BJ (cell line): ENCODE data around the gene CHSY3. TPM values are rescaled to one million over a fixed set of nuclear protein-coding genes. Genes with fewer than 3 reads are reported as not detected.

ENCODE experiments used
- CTCF ChIA-PET: fragments of 350-600 bp; formaldehyde crosslinking; extraction: SDS; loops from one replicate; lab custom pipeline; 2021; ENCODE audit warnings: antibody characterized with exemption, inconsistent platforms; lab: Yijun Ruan, JAX
- POLR2A ChIA-PET: fragments of 300-600 bp; sonication (Branson Sonifier 250); formaldehyde crosslinking; extraction: SDS; loops from one replicate; lab custom pipeline; 2021; ENCODE audit warnings: antibody characterized with exemption; lab: Charles Lee
- DNase-seq: peaks from one replicate; pipeline ENCODE4 v3.0.0-alpha.2; 2011; ENCODE audit warnings: low read depth
- H3K27me3 ChIP-seq: 2 replicates; pipeline ENCODE4 v1.6.0; 2011; ENCODE audit warnings: low read length; ENCODE audit not compliant: control insufficient read depth, insufficient read depth
- H3K36me3 ChIP-seq: 2 replicates; pipeline ENCODE4 v1.5.1; 2011; ENCODE audit warnings: low read length; ENCODE audit not compliant: control insufficient read depth, insufficient read depth
- H3K4me3 ChIP-seq: 2 replicates; pipeline ENCODE4 v1.5.1; 2011; ENCODE audit warnings: low read depth, mild to moderate bottlenecking, control low read depth, low read length
- polyA plus RNA-seq: library from polyadenylated mRNA; depleted of rRNA; stranded (reverse); fragments of >200 nt; gene quantifications from 2 replicates; pipeline ENCODE4 v1.2.3, GENCODE V29; 2011
- TF ChIP-seq, protein P1 (sequence below): IDR thresholded peaks from 2 replicates; pipeline ENCODE4 v1.5.1; 2011; ENCODE audit warnings: low read depth, mild to moderate bottlenecking, control low read depth, inconsistent platforms, low read length, moderate library complexity; ENCODE audit not compliant: insufficient read depth

The CHSY3 gene
- polyA plus RNA-seq, 1 experiment: 0.91 TPM

DNA sequence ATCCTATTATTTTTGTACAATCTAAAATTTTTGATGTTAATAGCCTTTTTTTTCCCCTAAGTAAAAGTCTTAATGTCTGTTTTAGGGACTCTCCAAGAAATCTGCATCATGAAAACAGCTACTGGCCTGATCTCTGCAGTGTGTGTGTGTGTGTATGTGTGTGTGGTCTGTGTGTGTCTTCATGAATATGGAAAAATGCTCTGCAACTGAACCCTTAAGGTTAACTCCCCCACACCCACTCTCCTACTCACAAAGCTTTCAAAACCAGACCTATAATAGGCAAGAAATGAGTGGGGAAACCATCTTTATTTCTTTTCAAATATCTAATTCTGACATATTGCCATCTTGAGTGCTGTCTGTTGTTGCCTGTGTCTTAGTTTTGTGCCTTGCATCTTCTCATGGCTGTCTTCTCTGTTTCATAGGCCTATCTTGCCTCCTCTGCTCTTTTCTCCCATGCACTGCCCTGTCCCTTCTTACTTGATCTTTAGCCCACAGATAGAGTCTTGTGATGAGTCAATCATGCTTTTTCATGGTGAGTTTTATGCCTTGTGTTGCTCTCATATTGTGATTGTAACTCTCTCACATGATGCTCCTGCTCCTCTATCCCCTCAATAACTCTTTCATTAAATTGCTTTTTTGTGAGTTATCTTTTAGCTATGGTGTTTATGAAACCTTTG, 68.3 kb downstream of the CHSY3 start:
- POLR2A ChIA-PET: no interaction called here

DNA sequence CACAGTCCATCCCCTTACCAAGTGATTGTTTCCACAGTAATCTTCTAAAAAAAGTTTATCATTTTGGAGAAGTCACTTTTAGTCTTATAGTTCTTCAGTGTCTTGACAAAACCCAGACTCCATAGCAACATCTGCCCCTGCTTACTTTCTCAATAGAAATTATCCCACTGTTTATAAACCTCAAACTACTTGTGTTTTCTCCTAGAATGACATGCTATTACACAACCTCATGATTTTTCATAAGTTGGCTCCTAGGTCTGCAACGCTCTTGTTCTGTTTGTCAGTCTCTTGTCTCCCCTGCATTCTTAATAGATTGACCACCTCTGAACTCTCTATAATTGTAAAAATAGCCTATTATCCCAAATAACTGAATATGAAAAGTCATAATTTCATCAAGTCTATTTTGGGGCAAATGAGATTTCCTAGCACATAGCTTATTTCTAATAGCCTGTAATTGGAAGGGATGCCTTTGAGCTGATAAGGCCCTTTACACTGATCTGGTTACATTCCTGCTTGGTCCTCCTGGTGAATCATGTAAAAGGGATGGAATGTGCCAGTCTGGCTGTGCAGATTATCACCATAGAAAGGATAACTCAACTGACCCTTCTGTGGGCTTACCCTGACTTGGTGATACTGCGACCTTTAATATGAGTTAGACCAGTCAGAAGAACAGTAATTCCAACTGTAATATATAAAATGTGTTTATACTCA, 69.6 kb downstream of the CHSY3 start:
- H3K36me3 ChIP-seq: no peaks in the 10 kb centered on the region
- TF ChIP-seq, protein P1, sequence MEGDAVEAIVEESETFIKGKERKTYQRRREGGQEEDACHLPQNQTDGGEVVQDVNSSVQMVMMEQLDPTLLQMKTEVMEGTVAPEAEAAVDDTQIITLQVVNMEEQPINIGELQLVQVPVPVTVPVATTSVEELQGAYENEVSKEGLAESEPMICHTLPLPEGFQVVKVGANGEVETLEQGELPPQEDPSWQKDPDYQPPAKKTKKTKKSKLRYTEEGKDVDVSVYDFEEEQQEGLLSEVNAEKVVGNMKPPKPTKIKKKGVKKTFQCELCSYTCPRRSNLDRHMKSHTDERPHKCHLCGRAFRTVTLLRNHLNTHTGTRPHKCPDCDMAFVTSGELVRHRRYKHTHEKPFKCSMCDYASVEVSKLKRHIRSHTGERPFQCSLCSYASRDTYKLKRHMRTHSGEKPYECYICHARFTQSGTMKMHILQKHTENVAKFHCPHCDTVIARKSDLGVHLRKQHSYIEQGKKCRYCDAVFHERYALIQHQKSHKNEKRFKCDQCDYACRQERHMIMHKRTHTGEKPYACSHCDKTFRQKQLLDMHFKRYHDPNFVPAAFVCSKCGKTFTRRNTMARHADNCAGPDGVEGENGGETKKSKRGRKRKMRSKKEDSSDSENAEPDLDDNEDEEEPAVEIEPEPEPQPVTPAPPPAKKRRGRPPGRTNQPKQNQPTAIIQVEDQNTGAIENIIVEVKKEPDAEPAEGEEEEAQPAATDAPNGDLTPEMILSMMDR: no peak
- no peaks in the 10 kb centered on the region for H3K27me3 ChIP-seq
- ChIA-PET CTCF (interaction anchor here (1.2 to 1.5 kb wide), 2 partner anchors 16 to 45 kb away, joined by 3 read pairs; no protein-coding TSS in a partner anchor), POLR2A (no interaction called here)
- no peak overlapping the region for H3K4me3 ChIP-seq
- DNase-seq: no peak

More for the DNA sequence above, 68.3 kb downstream of the CHSY3 start:
- no peaks in the 10 kb centered on the region for H3K36me3 ChIP-seq
- TF ChIP-seq, protein P1: no peak
- CTCF ChIA-PET: interaction anchor here (0.6 to 1.5 kb wide), 3 partner anchors 17 to 44 kb away, joined by 3 read pairs; no protein-coding TSS in a partner anchor
- H3K4me3 ChIP-seq: no peak overlapping the region
- no peak for DNase-seq
- H3K27me3 ChIP-seq: no peaks in the 10 kb centered on the region

DNA sequence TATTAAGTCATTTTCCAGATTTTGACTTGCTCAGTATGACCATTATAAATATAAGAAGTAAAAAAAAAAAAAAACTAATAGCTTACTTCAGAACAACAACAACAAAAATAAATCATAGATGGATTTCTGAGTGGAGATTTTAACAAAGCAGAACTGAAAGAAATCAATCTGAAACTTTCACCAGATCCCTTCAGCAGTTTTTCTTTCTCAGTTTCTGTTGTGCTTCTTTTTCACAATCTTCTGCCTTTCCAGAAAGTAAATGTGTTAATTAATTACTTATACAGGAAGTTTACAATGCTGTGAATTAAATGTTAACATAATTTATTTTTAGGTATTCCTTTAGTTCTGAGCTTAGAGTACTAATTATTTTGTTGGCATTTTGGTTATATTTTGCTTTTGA, 73.5 kb downstream of the CHSY3 start:
- CTCF ChIA-PET: no interaction called here
- POLR2A ChIA-PET: no interaction called here
- no peaks in the 10 kb centered on the region for H3K27me3 ChIP-seq
- no peaks in the 10 kb centered on the region for H3K36me3 ChIP-seq
- no peak overlapping the region for H3K4me3 ChIP-seq
- TF ChIP-seq, protein P1: no peak
- no peak for DNase-seq

DNA sequence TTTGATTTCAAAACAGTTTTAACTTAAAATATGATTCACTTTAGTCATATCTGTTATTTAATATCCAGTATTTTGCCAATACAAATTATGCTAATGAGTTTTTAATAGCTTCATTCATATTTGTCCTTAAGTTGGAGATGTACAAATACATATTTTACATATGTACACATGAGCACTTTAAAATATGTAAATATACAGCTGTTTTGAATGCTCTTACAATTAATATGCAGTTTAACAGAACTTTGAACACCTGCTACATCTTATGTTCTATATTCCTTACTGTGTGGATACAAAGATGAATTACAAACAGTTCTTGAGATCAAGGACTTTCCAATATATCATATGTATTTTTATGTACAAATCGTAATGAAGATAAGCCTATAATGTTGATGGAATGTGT, 74.0 kb downstream of the CHSY3 start:
- Histone ChIP-seq H3K36me3 (no peaks in the 10 kb centered on the region), H3K4me3 (no peak overlapping the region), H3K27me3 (no peaks in the 10 kb centered on the region)
- TF ChIP-seq, protein P1: no peak
- ChIA-PET CTCF (no interaction called here), POLR2A (no interaction called here)
- no peak for DNase-seq

DNA sequence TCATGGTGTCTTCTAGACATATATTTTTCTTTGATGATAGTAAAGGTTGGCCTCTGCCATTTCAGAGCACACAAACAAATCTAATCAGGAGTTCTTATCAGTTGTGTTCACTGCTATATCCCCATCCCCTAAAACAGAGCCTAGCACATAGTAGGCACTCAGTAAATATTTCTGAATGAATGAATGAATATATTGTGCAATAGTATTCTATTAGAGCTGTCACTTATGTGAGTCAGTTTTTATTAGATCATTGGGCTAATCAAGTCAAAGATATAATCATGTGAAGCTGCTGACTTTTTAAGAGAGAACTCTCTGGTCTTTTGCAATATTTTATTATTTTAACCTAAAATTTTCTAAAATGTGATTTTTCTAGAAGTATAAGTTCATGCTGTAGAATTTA, 84.2 kb downstream of the CHSY3 start:
- DNase-seq: no peak
- Histone ChIP-seq H3K36me3 (no peaks in the 10 kb centered on the region), H3K4me3 (no peak overlapping the region), H3K27me3 (no peaks in the 10 kb centered on the region)
- ChIA-PET POLR2A (no interaction called here), CTCF (interaction anchor here (0.5 kb wide), 1 partner anchor 935 kb away, joined by 4 read pairs; no protein-coding TSS in a partner anchor)
- TF ChIP-seq, protein P1: no peak
